ENCODE data around the gene ADORA3.

The ADORA3 gene

DNA sequence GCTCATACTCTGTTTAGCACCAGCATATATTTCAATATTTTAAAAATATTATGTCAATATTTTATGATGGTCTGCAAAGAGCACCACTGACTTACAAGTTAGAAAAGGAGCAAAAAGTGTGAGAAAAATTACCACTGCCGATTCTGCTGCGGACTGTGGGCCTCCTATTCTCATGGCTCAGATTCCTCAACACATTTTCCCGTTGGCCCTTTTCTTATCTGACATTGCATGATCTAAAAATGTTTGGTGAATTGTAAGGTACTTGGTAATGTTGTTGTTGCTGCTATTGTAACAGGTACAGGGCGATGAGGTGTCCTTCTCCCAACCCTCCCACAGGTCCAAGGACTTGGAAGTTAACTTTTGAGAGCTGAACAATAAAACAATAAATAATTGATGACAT is 28.9 kb downstream of the ADORA3 start:
- TF ChIP-seq POLR2A (IDR thresholded peaks at IDR 0.05; ENCODE audit: low read length) (no peak), GATA1 (IDR thresholded peaks at IDR 0.05; ENCODE audit: low read depth, low read length) (no peak)

DNA sequence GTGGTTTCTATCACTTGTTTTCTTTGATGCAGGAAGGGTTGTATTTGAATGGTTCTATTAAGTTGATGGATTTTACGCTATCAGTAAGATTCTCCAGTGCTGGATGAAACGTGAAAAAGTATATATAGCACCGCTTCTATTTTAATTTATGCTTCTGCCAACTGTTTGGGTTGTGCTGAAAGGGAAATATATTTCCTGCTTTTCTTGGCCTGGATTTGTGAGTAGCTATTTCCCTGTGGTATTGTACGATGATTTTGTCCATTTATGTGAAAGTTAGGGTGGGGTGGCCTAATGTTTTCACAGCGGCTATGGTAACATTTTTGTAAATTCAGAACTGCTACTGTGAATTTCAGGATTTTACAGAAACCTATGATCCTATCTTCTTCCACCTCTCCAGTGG is 29.3 kb downstream of the ADORA3 start:
- no peak for DNase-seq
- TF ChIP-seq GATA1 (IDR thresholded peaks at IDR 0.05; ENCODE audit: low read depth, low read length) (no peak), POLR2A (IDR thresholded peaks at IDR 0.05; ENCODE audit: low read length) (no peak)

More for the DNA sequence above, 28.9 kb downstream of the ADORA3 start:
- no peak for DNase-seq

DNA sequence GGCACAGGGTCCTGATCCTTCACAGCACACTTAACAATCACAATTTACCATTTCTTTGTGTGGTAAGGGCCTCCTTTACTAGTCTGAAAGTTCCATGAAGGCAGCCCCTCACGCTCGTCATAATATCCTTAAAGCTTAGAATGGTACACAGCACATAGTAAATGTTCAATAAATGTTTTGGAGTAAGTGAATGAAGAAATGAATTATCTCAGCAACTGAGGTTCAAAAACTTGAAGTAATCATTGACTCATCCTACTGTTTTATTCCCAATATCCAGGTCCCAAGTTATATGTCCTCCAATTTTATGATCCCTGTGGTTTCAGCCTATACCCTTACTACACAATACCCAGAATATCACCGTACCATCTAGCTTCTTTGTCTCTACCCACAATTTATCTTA is 31.9 kb downstream of the ADORA3 start:
- TF ChIP-seq GATA1 (IDR thresholded peaks at IDR 0.05; ENCODE audit: low read depth, low read length) = no peak
- DNase-seq = no peak

DNA sequence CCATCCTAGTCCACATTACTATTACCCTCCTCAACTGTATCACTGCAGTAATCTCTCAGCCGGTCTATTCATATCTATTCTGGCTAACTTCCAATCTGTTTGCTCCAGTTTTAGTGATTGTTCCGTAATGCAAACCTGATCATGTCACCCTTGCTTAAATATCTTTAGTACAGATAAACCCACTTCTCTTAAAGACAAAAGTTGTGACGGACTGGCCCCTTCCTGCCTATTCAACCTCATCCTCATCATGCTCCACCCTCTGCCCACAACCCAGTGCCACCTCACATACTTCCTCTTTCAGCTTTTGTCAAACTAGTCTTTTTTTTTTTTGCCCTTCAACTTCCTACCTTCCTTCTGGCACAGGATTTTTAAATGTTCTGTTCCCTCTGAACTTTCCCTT is 32.4 kb downstream of the ADORA3 start:
- DNase-seq = no peak
- no peak for TF ChIP-seq POLR2A (IDR thresholded peaks at IDR 0.05; ENCODE audit: low read length)
- TF ChIP-seq GATA1 (IDR thresholded peaks at IDR 0.05; ENCODE audit: low read depth, low read length) = no peak

DNA sequence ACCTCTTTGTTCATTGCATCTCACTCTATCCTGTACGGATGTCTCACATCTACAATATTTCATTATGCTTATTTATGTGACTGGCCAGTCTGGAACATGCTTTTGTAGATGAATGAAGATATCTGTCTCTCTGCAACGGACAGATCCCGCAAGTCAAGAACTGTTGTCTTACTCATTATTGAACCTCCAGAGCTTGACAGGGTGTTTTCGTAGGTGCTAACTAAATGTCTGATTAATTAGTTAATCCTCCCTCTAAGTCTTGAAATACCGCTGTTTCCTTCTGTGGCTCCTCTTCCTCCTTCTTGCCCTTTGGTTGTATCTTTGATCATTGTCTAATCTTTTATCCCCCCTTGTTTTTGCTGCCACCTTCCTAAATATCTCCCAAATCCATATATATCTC is 32.8 kb downstream of the ADORA3 start:
- no peak for DNase-seq
- TF ChIP-seq POLR2A (IDR thresholded peaks at IDR 0.05; ENCODE audit: low read length) (no peak), GATA1 (IDR thresholded peaks at IDR 0.05; ENCODE audit: low read depth, low read length) (no peak)

DNA sequence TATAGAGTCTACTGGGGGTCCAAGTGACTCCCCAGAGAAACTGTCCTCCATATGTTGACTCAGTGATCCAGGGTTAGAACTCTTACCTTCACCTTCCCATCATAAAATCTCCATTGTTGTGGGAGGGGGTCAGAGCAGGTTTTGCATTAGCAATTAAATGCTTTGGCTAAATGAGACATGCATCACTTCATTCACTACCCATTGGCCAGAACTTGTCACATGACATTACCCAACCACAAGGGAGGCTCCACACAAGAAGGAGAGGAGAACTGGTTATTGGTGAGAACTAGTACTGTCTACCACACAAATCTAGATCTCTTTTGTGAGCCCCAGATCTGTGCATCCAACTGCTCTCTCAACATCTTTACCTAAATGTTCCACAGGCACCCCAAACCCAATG is 33.9 kb downstream of the ADORA3 start:
- TF ChIP-seq GATA1 (IDR thresholded peaks at IDR 0.05; ENCODE audit: low read depth, low read length) = no peak
- no peak for TF ChIP-seq POLR2A (IDR thresholded peaks at IDR 0.05; ENCODE audit: low read length)
- DNase-seq = no peak

DNA sequence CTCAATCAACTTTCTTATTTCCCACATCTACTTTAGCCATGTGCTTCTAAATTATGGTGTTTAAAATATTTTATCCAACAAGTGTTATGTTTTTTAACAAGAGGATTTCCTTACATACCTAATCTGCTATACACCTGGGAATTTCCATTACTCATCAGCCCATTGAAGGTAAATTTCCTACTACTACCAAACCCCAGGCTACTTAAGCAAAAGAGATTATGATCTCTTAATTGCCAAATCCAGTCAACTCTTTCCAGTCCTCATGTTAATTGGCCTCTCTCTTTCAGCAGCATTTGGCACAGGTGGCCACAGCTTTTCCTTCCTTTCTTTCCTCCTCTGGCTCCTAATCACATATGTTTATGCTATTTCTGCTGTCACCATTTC is 34.7 kb downstream of the ADORA3 start:
- DNase-seq = no peak
- TF ChIP-seq POLR2A (IDR thresholded peaks at IDR 0.05; ENCODE audit: low read length) (no peak), GATA1 (IDR thresholded peaks at IDR 0.05; ENCODE audit: low read depth, low read length) (no peak)

DNA sequence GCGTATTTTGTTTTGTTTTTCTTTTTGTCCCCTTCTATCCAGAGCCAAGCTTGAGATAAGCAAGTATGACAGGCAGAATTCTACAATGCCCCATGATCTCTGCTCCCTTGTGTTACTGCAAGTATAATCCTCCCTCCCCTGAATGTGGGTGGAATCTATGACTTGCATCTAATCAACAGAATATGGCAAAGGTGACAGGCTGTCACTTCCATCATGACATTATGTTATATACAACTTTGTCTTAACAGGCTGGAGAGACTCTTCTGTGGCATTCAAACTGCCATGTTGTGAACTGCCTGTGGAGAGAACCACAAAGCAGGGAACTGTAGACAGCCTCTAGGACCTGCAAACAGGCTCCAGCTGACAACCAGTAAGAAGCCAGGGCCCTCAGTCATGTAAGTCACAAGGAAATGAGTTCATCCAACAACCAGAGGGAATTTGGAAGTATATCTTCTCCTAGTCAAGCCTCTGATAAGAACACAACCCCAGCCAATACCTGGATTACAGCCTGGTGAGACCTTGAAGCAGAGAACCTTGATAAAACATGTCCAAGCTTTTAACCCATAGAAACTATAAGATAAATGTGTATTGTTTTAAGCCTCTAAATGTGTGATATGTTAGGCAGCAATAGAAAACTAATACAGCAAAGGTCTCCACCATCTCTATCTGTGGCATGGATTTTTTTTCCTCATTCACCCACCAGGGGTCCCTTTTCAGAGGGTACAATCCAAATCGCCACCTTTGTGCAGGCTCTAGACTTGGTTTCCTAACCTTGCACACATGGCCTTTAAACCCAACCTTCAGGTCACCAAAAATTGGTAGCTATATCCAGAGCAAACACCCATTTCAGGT is 35.3 kb downstream of the ADORA3 start:
- TF ChIP-seq POLR2A (IDR thresholded peaks at IDR 0.05; ENCODE audit: low read length) = no peak
- TF ChIP-seq GATA1 (IDR thresholded peaks at IDR 0.05; ENCODE audit: low read depth, low read length) = no peak
- DNase-seq = peak; percentile 8 to 44

DNA sequence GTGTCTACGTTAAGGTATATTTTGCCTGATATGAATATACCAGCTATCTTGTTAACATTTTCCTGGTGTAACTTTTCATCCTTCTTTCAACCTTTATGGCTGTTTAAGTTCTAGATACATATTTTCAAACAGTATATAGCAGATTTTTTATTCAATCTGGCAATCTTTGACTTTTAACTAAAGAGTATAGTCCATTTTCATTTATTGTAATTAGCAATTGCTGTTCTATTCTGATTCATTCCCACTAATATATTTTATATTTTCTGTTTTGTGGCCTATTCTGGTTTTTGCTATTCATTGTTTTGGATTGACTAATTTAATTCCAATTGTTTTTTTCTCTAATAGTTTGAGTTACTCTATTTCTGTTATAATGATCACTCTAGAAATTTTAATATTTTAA is 37.0 kb downstream of the ADORA3 start:
- no peak for DNase-seq
- no peak for TF ChIP-seq GATA1 (IDR thresholded peaks at IDR 0.05; ENCODE audit: low read depth, low read length)
- no peak for TF ChIP-seq POLR2A (IDR thresholded peaks at IDR 0.05; ENCODE audit: low read length)

DNA sequence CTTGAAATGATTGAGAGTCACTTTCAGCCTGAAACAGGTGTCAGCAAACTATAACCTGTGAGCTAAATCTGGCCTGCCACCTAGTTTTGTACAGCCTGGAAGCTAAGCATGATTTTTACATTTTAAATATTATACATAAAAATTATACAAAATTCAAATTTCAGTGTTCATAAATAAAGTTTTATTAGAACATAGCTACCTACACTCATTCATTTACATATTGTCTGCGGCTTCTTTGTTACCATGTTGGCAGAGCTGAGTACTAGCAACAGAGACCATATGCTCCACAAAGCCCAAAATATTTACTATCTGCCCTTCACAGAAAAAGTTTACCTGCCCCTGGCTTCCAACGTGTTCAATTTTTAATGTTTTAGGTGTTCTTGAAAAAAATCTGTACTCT is 37.7 kb downstream of the ADORA3 start:
- TF ChIP-seq POLR2A (IDR thresholded peaks at IDR 0.05; ENCODE audit: low read length) = no peak
- no peak for TF ChIP-seq GATA1 (IDR thresholded peaks at IDR 0.05; ENCODE audit: low read depth, low read length)
- DNase-seq = no peak

DNA sequence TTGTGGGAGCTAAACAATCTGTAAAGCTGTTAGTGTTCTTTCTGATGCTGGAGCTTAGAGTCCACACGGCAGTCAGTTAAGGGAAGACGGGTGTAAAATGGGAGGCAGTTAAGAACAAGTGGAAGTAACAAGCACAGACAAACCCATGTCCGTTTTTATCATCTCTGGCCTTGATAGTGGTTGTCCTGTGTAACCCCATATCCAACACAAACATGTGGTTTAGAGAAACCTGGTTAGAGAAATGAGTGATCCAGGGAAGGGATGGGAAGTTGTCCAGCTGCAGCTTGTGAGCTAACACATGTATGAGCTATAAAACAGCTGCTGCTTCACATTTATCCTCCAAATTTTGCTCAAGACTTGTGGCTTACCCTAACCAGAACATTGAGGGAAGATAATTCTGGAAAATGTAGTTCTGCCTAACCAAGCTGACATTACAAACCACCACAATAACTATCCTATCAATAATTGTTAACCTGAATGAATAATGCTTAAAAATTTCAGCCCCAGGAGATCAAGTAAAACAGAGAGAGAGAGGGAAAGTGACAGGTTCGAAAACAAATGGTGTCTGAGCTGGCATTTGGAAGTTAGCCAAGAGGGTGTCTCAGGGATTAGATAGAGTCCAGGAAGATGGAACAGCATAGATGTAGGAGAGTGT is 40.3 kb downstream of the ADORA3 start:
- no peak for TF ChIP-seq POLR2A (IDR thresholded peaks at IDR 0.05; ENCODE audit: low read length)
- no peak for TF ChIP-seq GATA1 (IDR thresholded peaks at IDR 0.05; ENCODE audit: low read depth, low read length)
- peak; percentile 58 to 61 for DNase-seq

DNA sequence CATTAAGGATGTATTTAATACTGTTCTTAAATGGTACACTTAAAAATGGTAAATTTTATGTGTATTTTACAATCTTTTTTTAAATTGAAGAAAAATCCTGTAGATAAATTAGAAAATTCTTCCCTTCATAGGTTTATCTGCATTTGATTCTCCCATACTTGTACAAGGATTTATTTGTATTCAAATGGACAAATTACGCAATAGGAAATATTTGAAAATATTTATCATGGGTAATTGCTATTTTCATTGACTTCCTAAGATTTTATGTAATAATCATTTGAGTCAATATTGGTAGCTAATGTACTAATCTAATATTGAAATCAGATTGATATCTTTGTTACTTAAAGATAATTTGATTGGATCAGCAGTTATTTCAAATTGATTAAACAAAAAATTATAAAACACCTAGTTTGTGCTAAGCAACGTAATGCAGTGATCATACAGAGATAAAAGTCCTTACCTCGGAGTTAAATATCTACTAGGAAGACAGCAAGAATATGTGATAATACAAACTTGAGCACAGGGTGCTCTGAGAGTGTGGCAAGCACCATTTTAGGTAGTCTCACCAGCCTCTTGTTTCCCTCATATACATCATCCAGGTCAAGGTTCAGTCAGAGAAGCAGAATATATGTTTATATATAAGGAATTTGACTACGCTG is 40.9 kb downstream of the ADORA3 start:
- DNase-seq = peak in 1 of 2 experiments; percentile 43
- TF ChIP-seq POLR2A (IDR thresholded peaks at IDR 0.05; ENCODE audit: low read length) (no peak), GATA1 (IDR thresholded peaks at IDR 0.05; ENCODE audit: low read depth, low read length) (no peak)

DNA sequence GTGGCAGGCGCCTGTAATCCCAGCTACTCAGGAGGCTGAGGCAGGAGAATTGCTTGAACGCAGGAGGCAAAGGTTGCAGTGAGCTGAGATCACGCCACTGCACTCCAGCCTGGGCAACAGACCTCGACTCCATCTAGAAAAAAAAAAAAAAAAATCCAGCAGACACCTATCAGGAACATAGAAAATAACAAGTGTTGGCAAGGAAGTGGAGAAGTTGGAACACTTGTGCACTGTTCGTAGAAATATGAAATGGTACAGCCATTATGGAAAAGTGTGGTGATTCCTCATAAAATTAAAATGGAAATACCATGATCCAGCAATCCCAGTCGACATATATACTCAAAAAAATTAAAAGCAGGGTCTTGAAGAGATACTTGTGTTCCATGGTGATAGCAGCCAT is 41.7 kb downstream of the ADORA3 start:
- no peak for TF ChIP-seq GATA1 (IDR thresholded peaks at IDR 0.05; ENCODE audit: low read depth, low read length)
- TF ChIP-seq POLR2A (IDR thresholded peaks at IDR 0.05; ENCODE audit: low read length) = no peak
- DNase-seq = no peak

DNA sequence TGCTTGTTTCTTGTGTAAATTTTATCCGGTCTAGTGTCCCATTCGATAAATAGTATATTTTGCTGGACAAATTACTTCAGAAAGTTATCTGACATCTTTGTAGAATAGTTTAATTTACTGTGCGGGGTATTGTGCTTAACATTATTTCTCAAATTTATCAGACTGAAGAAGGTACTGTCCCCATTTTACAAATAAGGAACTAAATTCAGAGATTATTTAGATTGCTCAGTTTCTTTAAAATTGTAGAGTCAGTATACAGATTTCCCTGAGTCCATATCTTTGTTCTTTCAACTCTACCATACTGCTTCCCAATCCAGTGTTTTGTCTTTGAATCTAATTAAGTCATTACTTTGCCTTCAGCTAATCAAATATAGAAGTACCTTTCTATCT is 47.8 kb downstream of the ADORA3 start:
- TF ChIP-seq POLR2A (IDR thresholded peaks at IDR 0.05; ENCODE audit: low read length) = no peak
- TF ChIP-seq GATA1 (IDR thresholded peaks at IDR 0.05; ENCODE audit: low read depth, low read length) = no peak
- DNase-seq = no peak
